HG02938 (cell line): ENCODE results near the gene YLPM1.
A peak's percentile ranks its signal among the peaks of the same experiment; 100 is the strongest.
"Not testable (repeated sequence)": the region's sequence is repeated elsewhere in the genome, so short reads cannot be mapped to it uniquely, and the experiment has no call there.

Experiments
- ATAC-seq: cut with Tn5 transposase; IDR thresholded peaks from one replicate; pipeline ENCODE4 v1.9.1; 2021; ENCODE audit warnings: mild to moderate bottlenecking, moderate library complexity; ENCODE audit not compliant: unreplicated experiment

The YLPM1 gene, protein sequence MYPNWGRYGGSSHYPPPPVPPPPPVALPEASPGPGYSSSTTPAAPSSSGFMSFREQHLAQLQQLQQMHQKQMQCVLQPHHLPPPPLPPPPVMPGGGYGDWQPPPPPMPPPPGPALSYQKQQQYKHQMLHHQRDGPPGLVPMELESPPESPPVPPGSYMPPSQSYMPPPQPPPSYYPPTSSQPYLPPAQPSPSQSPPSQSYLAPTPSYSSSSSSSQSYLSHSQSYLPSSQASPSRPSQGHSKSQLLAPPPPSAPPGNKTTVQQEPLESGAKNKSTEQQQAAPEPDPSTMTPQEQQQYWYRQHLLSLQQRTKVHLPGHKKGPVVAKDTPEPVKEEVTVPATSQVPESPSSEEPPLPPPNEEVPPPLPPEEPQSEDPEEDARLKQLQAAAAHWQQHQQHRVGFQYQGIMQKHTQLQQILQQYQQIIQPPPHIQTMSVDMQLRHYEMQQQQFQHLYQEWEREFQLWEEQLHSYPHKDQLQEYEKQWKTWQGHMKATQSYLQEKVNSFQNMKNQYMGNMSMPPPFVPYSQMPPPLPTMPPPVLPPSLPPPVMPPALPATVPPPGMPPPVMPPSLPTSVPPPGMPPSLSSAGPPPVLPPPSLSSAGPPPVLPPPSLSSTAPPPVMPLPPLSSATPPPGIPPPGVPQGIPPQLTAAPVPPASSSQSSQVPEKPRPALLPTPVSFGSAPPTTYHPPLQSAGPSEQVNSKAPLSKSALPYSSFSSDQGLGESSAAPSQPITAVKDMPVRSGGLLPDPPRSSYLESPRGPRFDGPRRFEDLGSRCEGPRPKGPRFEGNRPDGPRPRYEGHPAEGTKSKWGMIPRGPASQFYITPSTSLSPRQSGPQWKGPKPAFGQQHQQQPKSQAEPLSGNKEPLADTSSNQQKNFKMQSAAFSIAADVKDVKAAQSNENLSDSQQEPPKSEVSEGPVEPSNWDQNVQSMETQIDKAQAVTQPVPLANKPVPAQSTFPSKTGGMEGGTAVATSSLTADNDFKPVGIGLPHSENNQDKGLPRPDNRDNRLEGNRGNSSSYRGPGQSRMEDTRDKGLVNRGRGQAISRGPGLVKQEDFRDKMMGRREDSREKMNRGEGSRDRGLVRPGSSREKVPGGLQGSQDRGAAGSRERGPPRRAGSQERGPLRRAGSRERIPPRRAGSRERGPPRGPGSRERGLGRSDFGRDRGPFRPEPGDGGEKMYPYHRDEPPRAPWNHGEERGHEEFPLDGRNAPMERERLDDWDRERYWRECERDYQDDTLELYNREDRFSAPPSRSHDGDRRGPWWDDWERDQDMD (N-terminal part only)

DNA sequence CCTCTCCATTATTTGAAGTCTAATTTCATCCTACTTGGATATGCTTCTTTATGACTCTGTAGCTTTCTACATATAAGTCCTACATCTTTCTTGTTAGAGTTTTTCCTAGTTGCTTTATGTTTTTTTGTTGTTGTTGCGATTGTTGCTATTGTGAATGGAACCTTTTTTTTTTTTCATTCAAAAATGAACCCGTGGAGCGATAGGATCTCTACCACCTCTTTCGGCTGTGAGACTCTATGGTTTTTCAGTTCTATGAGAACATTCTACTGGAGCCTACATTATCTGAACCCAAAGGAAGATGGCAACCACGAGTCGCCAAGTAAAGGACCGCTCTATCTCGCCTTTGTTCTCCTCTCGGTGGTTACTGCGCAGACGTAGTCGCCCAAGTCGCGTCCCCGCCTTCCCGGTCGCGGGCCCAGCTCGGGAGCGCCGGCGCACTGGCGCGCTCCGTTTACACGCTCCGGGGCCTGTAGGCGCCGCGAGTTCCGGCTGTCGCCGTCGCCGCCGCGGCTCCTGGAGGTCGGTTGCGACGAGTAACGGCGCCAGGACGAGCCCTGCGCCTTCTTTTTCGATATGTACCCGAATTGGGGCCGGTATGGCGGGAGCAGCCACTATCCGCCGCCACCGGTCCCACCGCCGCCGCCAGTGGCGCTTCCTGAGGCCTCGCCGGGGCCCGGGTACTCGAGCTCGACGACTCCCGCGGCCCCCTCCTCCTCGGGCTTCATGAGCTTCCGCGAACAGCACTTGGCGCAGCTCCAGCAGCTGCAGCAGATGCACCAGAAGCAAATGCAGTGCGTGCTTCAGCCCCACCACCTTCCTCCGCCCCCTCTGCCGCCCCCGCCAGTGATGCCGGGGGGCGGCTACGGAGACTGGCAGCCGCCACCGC lies at the start of gene YLPM1:
Gene YLPM1, plus strand, starts transcription at position 400 of the 886 bp plus-strand sequence. Its CDS starts 174 bp downstream, at position 574.
- peak; percentile 92 for ATAC-seq

DNA sequence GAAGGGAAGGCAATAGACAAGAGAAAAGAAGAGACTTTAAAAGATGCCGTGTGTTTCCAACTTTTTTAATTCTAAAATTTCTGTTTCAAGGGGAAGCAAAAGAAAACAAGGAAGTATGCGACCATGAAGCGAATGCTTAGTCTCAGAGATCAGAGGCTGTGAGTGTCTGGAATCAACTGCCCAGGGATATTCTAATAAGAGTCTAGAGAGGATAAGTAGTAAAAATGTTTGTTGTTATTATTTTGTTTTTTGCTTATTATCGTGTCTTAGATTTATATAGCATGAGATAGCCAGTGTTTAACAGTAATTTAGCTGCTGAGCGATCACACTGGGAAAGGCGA lies 49.8 kb upstream of the YLPM1 start:
- ATAC-seq, result no peak

DNA sequence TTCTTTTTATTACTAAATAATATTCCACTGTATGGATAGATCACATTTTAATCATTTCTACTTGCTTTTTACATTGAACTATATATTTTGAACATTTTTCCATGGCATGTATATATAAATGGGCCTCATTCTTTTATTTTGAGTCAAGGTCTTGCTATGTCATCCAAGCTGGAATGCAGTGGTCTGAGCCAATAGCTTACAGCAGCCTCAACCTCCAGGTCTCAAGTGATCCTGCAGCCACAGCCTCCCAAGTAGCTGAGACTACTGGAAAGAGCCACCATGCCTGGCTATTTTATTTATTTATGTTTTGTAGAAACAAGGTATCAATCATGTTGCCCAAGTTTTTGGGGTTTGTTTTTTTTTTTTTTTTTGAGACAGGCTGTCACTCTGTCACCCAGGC lies 42.6 kb upstream of the YLPM1 start:
- ATAC-seq, result no peak

DNA sequence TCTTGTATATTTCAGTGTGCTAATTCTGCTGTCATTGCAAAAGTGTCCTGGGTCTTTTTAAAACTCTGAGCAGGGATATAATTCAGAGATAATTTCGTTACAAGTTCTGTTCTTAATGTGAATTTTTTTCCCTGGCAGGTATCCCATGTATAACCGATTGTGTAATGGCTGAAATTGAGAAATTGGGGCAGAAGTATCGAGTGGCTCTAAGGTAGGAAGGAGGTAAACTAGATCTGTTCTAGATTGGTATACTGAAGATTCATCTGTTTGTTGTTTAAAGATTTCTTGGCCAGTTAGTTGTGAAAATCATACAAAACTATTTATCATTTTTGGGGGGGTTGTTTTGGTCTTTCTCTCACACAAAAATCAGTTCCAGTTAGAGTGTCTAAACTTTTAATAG lies 40.0 kb upstream of the YLPM1 start:
- ATAC-seq, result no peak

DNA sequence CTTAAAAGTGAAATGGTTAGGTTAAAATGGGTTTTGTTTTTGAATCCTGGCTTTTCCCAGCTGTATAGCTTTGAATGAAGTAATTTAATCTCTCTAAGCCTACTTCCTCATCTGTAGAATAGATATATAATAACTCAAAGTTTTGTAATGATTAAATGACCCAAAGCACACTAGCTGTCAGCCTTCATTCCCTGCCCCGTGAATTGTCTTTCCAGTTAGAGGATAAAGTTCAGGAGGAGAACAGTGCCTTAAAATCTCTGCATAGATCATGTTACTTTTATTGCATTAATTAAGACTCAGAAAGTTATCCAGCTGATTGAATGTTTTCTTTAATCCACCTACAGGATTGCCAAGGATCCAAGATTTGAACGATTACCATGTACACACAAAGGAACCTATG lies 30.7 kb upstream of the YLPM1 start:
- no peak for ATAC-seq

GRCh38 chr14:74733221-74733620 lies 29.9 kb upstream of the YLPM1 start:
- no peak for ATAC-seq

DNA sequence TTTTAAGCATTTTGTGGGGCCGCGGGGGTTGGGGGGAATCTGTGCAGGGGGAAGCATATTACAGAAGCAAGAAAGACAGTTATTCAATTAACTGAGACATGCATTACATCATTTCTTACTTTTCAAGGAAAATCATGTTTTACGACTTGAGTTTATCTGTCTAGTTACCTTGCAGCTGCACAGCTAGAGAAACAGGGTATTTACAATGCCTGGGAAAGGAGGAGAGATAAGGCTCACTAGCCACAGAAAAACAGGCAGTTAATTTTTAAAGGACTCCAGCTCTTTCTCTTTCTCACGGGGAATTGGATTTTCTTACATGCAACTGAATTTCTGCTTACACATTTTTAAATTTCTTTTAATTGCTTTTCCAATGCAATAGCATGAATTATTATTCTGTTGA lies 28.0 kb upstream of the YLPM1 start:
- ATAC-seq, result no peak

GRCh38 chr14:74737753-74738325 lies 25.3 kb upstream of the YLPM1 start:
- no peak for ATAC-seq

DNA sequence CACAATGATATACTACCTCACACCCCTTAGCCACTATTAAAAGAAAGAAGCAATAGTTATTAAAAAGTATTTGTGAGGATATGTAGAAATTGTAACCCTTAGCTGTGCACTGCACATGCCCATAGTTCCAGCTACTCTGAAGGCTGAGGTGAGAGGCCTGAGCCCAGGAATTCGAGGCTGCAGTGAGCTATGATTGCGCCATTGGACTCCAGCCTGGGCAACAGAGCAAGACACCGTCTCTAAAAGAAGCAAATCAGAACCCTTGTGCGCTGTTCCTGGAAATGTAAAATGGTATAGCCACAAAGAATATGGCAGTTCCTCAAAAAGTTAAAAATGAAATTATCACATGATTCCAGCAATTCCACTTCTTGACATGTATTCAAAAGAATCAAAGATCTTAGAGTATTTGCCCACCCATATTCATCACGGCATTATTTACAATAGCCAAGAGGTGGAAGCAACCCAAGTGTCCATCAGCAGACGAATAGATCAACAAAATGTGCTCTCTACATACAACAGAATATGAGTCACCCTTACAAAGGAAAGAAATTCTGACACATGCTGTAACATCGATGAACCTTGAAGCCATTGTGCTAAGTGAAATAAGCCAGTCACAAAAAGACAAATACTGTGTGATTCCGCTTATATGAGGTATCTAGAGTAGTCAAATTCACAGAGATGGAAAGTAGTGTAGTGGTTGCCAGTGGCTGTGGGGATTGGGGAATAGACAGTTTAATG lies 23.7 kb upstream of the YLPM1 start:
- no peak for ATAC-seq

GRCh38 chr14:74747237-74747636 lies 15.9 kb upstream of the YLPM1 start:
- no peak for ATAC-seq

- ATAC-seq, result no peak
These were observed 9.0 kb upstream of the YLPM1 start for GRCh38 chr14:74754157-74754556.

GRCh38 chr14:74754899-74755298 lies 8.2 kb upstream of the YLPM1 start:
- no peak for ATAC-seq

DNA sequence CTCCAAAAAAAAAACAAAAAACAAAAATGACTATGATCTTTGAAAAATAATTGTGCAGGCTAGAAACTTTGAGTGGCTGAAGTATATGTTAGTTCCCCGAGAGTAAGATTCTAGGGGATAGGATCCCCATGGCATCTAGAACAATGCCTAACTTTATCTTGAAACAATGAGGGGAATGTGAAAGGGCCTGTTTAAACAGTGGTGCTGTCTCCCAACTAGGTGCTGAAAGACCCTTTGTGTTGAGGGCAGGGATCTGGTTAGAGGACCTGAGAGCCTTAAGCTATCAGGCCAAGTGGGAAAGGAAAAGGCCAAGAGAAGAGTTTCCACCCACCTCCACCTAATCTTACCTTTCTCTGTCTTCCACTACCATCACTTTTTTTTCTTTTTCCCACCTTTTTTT lies 6.8 kb upstream of the YLPM1 start:
- no peak for ATAC-seq

- ATAC-seq, result not testable (repeated sequence)
These were observed 4.6 kb upstream of the YLPM1 start for GRCh38 chr14:74758505-74758904.

DNA sequence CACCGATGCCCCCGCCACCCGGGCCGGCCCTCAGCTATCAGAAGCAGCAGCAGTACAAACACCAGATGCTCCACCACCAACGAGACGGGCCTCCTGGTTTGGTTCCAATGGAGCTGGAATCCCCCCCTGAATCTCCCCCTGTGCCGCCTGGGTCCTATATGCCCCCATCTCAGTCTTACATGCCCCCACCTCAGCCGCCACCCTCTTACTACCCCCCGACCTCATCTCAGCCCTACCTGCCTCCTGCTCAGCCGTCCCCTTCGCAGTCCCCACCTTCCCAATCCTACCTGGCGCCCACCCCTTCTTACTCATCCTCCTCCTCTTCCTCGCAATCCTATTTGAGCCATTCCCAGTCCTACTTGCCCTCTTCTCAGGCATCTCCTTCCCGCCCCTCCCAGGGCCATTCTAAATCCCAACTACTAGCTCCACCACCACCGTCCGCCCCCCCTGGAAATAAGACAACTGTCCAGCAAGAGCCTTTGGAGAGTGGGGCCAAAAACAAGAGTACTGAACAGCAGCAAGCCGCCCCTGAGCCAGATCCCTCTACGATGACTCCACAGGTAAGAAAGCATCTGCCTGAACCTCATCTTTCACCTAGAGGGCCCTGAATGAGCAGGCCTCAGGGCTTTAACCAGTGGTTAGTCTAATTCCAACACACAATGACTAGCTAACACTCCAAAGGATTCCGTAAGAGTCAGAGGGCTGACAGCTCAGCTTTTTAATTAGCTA lies 851 bp downstream of the YLPM1 start:
- no peak for ATAC-seq

DNA sequence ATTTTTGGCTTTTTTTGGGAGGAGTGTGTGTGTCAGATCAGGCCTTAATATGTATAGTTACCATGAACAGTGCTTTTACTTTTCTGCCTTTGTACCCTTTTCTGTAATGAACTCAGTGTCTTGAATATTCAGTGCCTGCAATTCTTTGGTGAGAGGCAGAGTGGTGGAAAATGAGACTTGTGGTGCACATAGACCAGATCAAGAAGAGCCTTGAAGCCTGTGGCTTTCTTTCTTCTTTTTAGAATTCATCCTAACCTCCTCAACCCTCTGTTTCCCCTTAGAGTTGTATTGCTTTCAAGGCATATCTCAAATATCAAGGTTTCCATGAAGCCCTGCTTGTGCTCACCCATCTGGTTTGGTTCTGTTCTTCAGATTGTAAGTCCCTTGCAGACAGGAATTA lies 2.6 kb downstream of the YLPM1 start:
- no peak for ATAC-seq

DNA sequence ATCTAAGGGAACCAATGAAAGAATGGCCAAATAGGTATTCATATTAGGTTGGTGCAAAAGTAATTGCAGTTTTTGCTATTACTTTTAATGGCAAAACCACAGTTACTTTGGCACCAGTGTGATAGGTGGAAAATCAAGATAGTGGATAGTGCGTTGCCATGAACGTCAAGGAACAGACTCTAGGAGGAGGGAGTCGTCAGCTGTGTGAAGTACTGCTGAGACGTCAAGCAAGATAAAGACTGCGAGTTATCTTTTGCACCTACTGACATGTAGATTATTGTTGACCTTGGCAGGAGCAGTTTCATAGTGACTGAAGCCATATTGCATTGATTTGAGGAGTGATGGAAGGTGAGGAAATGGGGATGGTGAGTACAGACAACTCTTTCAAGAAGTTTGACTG lies 8.3 kb downstream of the YLPM1 start:
- no peak for ATAC-seq

DNA sequence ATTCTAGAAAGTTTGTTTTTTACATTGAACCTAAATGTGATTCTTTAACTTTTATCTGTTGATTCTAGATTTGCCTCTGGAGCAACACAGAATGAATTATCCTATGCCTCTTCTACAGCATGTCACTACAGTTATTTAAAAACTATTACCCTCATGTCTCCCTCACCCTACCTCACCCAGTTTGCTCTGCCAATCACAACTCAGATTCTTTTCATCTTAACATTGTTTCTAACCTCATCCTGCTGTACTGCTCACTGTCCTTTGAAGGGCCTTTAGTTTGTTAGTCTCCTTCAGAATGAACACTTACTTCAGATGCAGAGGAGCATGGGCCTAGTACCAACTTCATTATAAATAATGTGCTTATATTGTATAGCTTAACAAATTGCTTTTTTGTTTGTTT lies 21.5 kb downstream of the YLPM1 start:
- ATAC-seq, result no peak
